Caco-2 (cell line): Measurements from ENCODE around the gene SIL1. TPM values are rescaled to one million over a fixed set of nuclear protein-coding genes. Genes with fewer than 3 reads are reported as not detected.

ENCODE experiments used
- BruUV-seq: library from RNA; stranded (reverse); fragments of 400-500 nt; replicated peaks from 2 replicates; lab custom pipeline; 2021; lab: Mats Ljungman, UMichigan
- CTCF ChIA-PET: fragments of 300-600 bp; sonication (Branson Sonifier 250); formaldehyde crosslinking; loops from one replicate; lab custom pipeline; 2022; ENCODE audit warnings: antibody characterized with exemption; lab: Charles Lee
- POLR2A ChIA-PET: fragments of 300-600 bp; sonication (Branson Sonifier 250); formaldehyde crosslinking; loops from one replicate; lab custom pipeline; 2022; ENCODE audit warnings: antibody characterized with exemption; lab: Charles Lee
- DNase-seq, 2 experiments: peaks; one replicate each; pipeline versions ENCODE4 v3.0.0 to v3.0.0-alpha.2; 2020 to 2022
- H3K27me3 ChIP-seq: replicated peaks from 2 replicates; pipeline ENCODE4 v1.6.0; 2011; ENCODE audit warnings: low read length; ENCODE audit not compliant: control insufficient read depth, insufficient read depth
- H3K36me3 ChIP-seq: 2 replicates; pipeline ENCODE4 v1.5.1; 2011; ENCODE audit warnings: low read length; ENCODE audit not compliant: control insufficient read depth, insufficient read depth
- H3K4me1 ChIP-seq: fragments of 250-450 bp; sonication (Bioruptor Pico); 2 replicates; pipeline ENCODE4 v1.5.1; 2020; ENCODE audit warnings: mild to moderate bottlenecking
- H3K4me3 ChIP-seq: 2 replicates; pipeline ENCODE4 v1.5.1; 2011; ENCODE audit warnings: low read depth, mild to moderate bottlenecking, control low read depth, low read length
- H3K9me3 ChIP-seq: fragments of 250-450 bp; sonication (Bioruptor Pico); 2 replicates; pipeline ENCODE4 v1.5.1; 2020; ENCODE audit warnings: mild to moderate bottlenecking, moderate library complexity
- H3K27ac Mint-ChIP-seq: one replicate; pipeline ENCODE4 v1.8.0; 2022; ENCODE audit warnings: mixed read lengths; ENCODE audit not compliant: unreplicated experiment
- H3K27me3 Mint-ChIP-seq: one replicate; pipeline ENCODE4 v1.8.0; 2022; ENCODE audit warnings: mixed read lengths; ENCODE audit not compliant: insufficient read depth, unreplicated experiment
- H3K36me3 Mint-ChIP-seq: one replicate; pipeline ENCODE4 v1.8.0; 2022; ENCODE audit warnings: mild to moderate bottlenecking, mixed read lengths; ENCODE audit not compliant: insufficient read depth, unreplicated experiment
- H3K4me1 Mint-ChIP-seq: one replicate; pipeline ENCODE4 v1.8.0; 2022; ENCODE audit warnings: low read depth, mixed read lengths; ENCODE audit not compliant: unreplicated experiment
- H3K4me3 Mint-ChIP-seq: one replicate; pipeline ENCODE4 v1.8.0; 2022; ENCODE audit warnings: mild to moderate bottlenecking, moderate library complexity, mixed read lengths; ENCODE audit not compliant: unreplicated experiment
- H3K9me3 Mint-ChIP-seq: one replicate; pipeline ENCODE4 v1.8.0; 2022; ENCODE audit warnings: mixed read lengths; ENCODE audit not compliant: unreplicated experiment
- CTCF ChIP-seq, 2 experiments: fragments of 200-600 bp in 1 of 2; IDR thresholded peaks; 1 replicate in 1 of 2; 2 replicates in 1 of 2; pipeline versions ENCODE4 v1.5.1 to v1.8.0; 2011 to 2022; ENCODE audit warnings: antibody characterized with exemption in 1 of 2, control low read depth in 1 of 2, inconsistent platforms in 1 of 2, low read depth in 1 of 2, low read length in 1 of 2, mild to moderate bottlenecking in 1 of 2, moderate library complexity in 1 of 2; ENCODE audit not compliant: insufficient read depth in 1 of 2, severe bottlenecking in 1 of 2, unreplicated experiment in 1 of 2
- intact Hi-C: fragments of 100-400 bp; cut with micrococcal nuclease; formaldehyde crosslinking; loops from one replicate; pipeline ENCODE4 v1.10.0; 2022; ENCODE audit not compliant: unreplicated experiment
- total RNA-seq: library from RNA; stranded (reverse); gene quantifications from 2 replicates; pipeline ENCODE4 v1.2.3, GENCODE V29; 2022

SIL1 gene
- total RNA-seq, 1 experiment from 2014 or later: 29.7 TPM

GRCh38 chr5:139043157-139043905, 154.8 kb downstream of the SIL1 start:
- CTCF ChIA-PET: no interaction called here
- no peaks in the 10 kb centered on the region for H3K36me3 Mint-ChIP-seq
- no peak for TF ChIP-seq CTCF (IDR thresholded peaks at IDR 0.05; ENCODE audit: insufficient read depth in 1 of 2, low read depth in 1 of 2, low read length in 1 of 2, severe bottlenecking in 1 of 2, unreplicated experiment in 1 of 2)

GRCh38 chr5:139040081-139040480, 158.1 kb downstream of the SIL1 start:
- intact Hi-C loops: no loop called here
- TF ChIP-seq CTCF (IDR thresholded peaks at IDR 0.05; ENCODE audit: insufficient read depth in 1 of 2, low read depth in 1 of 2, low read length in 1 of 2, severe bottlenecking in 1 of 2, unreplicated experiment in 1 of 2): no peak

More at GRCh38 chr5:139043157-139043905, 154.8 kb downstream of the SIL1 start:
- Histone ChIP-seq H3K27me3 (no peaks in the 10 kb centered on the region), H3K36me3 (no peaks in the 10 kb centered on the region), H3K4me1 (no peaks in the 10 kb centered on the region), H3K4me3 (no peak overlapping the region), H3K9me3 (no peaks in the 10 kb centered on the region)
- POLR2A ChIA-PET: no interaction called here
- Mint-ChIP-seq H3K4me3 (no peak overlapping the region), H3K9me3 (no peaks in the 10 kb centered on the region), H3K27me3 (no peaks in the 10 kb centered on the region), H3K27ac (no peak overlapping the region), H3K4me1 (no peaks in the 10 kb centered on the region)
- no TSS peak for BruUV-seq
- no peak for DNase-seq
- intact Hi-C loops: no loop called here

GRCh38 chr5:139038613-139039305, 159.4 kb downstream of the SIL1 start:
- H3K9me3 ChIP-seq: 0 out of 2 replicates have a peak, but pooled peaks cover 3% of the 10 kb centered on the region
- no peaks in the 10 kb centered on the region for H3K4me1 ChIP-seq
- peak; percentile 23 to 36 for TF ChIP-seq CTCF (IDR thresholded peaks at IDR 0.05; ENCODE audit: insufficient read depth in 1 of 2, low read depth in 1 of 2, low read length in 1 of 2, severe bottlenecking in 1 of 2, unreplicated experiment in 1 of 2)
- H3K36me3 Mint-ChIP-seq: no peaks in the 10 kb centered on the region
- peaks cover 2% of the 10 kb centered on the region for H3K9me3 Mint-ChIP-seq
- no peaks in the 10 kb centered on the region for H3K27me3 Mint-ChIP-seq
- no peak overlapping the region for H3K27ac Mint-ChIP-seq
- BruUV-seq: no TSS peak
- DNase-seq: peak in 1 of 2 experiments; percentile 35
- H3K4me1 Mint-ChIP-seq: no peaks in the 10 kb centered on the region
- no peaks in the 10 kb centered on the region for H3K36me3 ChIP-seq
- POLR2A ChIA-PET: no interaction called here
- intact Hi-C loops: no loop called here
- H3K4me3 Mint-ChIP-seq: no peak overlapping the region
- H3K27me3 ChIP-seq: no peaks in the 10 kb centered on the region
- H3K4me3 ChIP-seq: no peak overlapping the region
- CTCF ChIA-PET: interaction anchor here (0.6 to 1.0 kb wide), 3 partner anchors 27 to 249 kb away, joined by 3 read pairs; no protein-coding TSS in a partner anchor

More at GRCh38 chr5:139040081-139040480, 158.1 kb downstream of the SIL1 start:
- no peaks in the 10 kb centered on the region for H3K4me1 ChIP-seq
- Mint-ChIP-seq H3K27me3 (no peaks in the 10 kb centered on the region), H3K4me3 (no peak overlapping the region), H3K27ac (no peak overlapping the region), H3K9me3 (no peaks in the 10 kb centered on the region), H3K4me1 (no peaks in the 10 kb centered on the region), H3K36me3 (no peaks in the 10 kb centered on the region)
- H3K9me3 ChIP-seq: no peaks in the 10 kb centered on the region
- no peaks in the 10 kb centered on the region for H3K27me3 ChIP-seq
- no peak overlapping the region for H3K4me3 ChIP-seq
- no peak for DNase-seq
- CTCF ChIA-PET: no interaction called here
- no peaks in the 10 kb centered on the region for H3K36me3 ChIP-seq
- POLR2A ChIA-PET: no interaction called here
- no TSS peak for BruUV-seq
